Measurements from ENCODE around the gene TAS2R41.

Gene TAS2R41

GRCh38 chr7:143447466-143447865, 30.2 kb upstream of the TAS2R41 start:
- H3K36me3 ChIP-seq (ENCODE audit: insufficient read depth), result no peaks in the 10 kb centered on the region
- H3K27ac ChIP-seq, result no peak overlapping the region
- no peaks in the 10 kb centered on the region for H3K79me2 ChIP-seq (ENCODE audit: insufficient read depth, low read depth)
- no peak overlapping the region for H3K4me2 ChIP-seq
- no peak overlapping the region for H3K4me3 ChIP-seq (IDR thresholded peaks at IDR 0.05; ENCODE audit: insufficient read depth, low read depth, low read length)
- H2AFZ ChIP-seq (ENCODE audit: low read depth), result no peak overlapping the region
- H3K4me1 ChIP-seq (ENCODE audit: low read depth, poor library complexity, severe bottlenecking), result no peaks in the 10 kb centered on the region
- no peak for TF ChIP-seq CTCF (conservative IDR thresholded peaks at IDR 0.05; ENCODE audit: low read depth, low read length)
- 0 out of 2 replicates have a peak, but pooled peaks cover 3% of the 10 kb centered on the region for H3K27me3 ChIP-seq (ENCODE audit: insufficient read depth, low read depth)
- no peaks in the 10 kb centered on the region for H4K20me1 ChIP-seq (ENCODE audit: insufficient read depth)
- no peak overlapping the region for H3K9ac ChIP-seq

- no peaks in the 10 kb centered on the region for H4K20me1 ChIP-seq (ENCODE audit: insufficient read depth)
- 0 out of 2 replicates have a peak, but pooled peaks cover 3% of the 10 kb centered on the region for H3K27me3 ChIP-seq (ENCODE audit: insufficient read depth, low read depth)
These were observed 29.2 kb upstream of the TAS2R41 start for GRCh38 chr7:143448429-143448828.

GRCh38 chr7:143449793-143450192, 27.9 kb upstream of the TAS2R41 start:
- H3K36me3 ChIP-seq (ENCODE audit: insufficient read depth), result no peaks in the 10 kb centered on the region
- no peaks in the 10 kb centered on the region for H4K20me1 ChIP-seq (ENCODE audit: insufficient read depth)
- no peak overlapping the region for H3K4me2 ChIP-seq
- H3K27ac ChIP-seq, result no peak overlapping the region
- 0 out of 2 replicates have a peak, but pooled peaks cover 3% of the 10 kb centered on the region for H3K27me3 ChIP-seq (ENCODE audit: insufficient read depth, low read depth)
- no peaks in the 10 kb centered on the region for H3K4me1 ChIP-seq (ENCODE audit: low read depth, poor library complexity, severe bottlenecking)
- no peak overlapping the region for H3K9ac ChIP-seq
- TF ChIP-seq CTCF (conservative IDR thresholded peaks at IDR 0.05; ENCODE audit: low read depth, low read length), result no peak
- H2AFZ ChIP-seq (ENCODE audit: low read depth), result no peak overlapping the region
- H3K79me2 ChIP-seq (ENCODE audit: insufficient read depth, low read depth), result no peaks in the 10 kb centered on the region
- no peak overlapping the region for H3K4me3 ChIP-seq (IDR thresholded peaks at IDR 0.05; ENCODE audit: insufficient read depth, low read depth, low read length)

More at GRCh38 chr7:143448429-143448828, 29.2 kb upstream of the TAS2R41 start:
- no peaks in the 10 kb centered on the region for H3K36me3 ChIP-seq (ENCODE audit: insufficient read depth)
- no peaks in the 10 kb centered on the region for H3K4me1 ChIP-seq (ENCODE audit: low read depth, poor library complexity, severe bottlenecking)
- no peak overlapping the region for H3K27ac ChIP-seq
- no peak overlapping the region for H3K9ac ChIP-seq
- no peak overlapping the region for H3K4me2 ChIP-seq
- H2AFZ ChIP-seq (ENCODE audit: low read depth), result no peak overlapping the region
- no peak overlapping the region for H3K4me3 ChIP-seq (IDR thresholded peaks at IDR 0.05; ENCODE audit: insufficient read depth, low read depth, low read length)
- no peak for TF ChIP-seq CTCF (conservative IDR thresholded peaks at IDR 0.05; ENCODE audit: low read depth, low read length)
- no peaks in the 10 kb centered on the region for H3K79me2 ChIP-seq (ENCODE audit: insufficient read depth, low read depth)

- Histone ChIP-seq H3K36me3 (ENCODE audit: insufficient read depth) (no peaks in the 10 kb centered on the region), H3K27me3 (ENCODE audit: insufficient read depth, low read depth) (0 out of 2 replicates have a peak, but pooled peaks cover 3% of the 10 kb centered on the region), H3K79me2 (ENCODE audit: insufficient read depth, low read depth) (no peaks in the 10 kb centered on the region), H3K4me2 (no peak overlapping the region), H3K4me3 (IDR thresholded peaks at IDR 0.05; ENCODE audit: insufficient read depth, low read depth, low read length) (no peak overlapping the region), H3K27ac (no peak overlapping the region), H3K9ac (no peak overlapping the region), H4K20me1 (ENCODE audit: insufficient read depth) (no peaks in the 10 kb centered on the region), H3K4me1 (ENCODE audit: low read depth, poor library complexity, severe bottlenecking) (no peaks in the 10 kb centered on the region), H2AFZ (ENCODE audit: low read depth) (no peak overlapping the region)
- no peak for TF ChIP-seq CTCF (conservative IDR thresholded peaks at IDR 0.05; ENCODE audit: low read depth, low read length)
These were observed 26.6 kb upstream of the TAS2R41 start for GRCh38 chr7:143451122-143451521.
